Neutrophil (primary cell): ENCODE measurements around the gene TSFM.
"Not testable (repeated sequence)": the region's sequence is repeated elsewhere in the genome, so short reads cannot be mapped to it uniquely, and the experiment has no call there.

Experiments
- H3K27ac ChIP-seq: fragments of 200-600 bp; sonication (generic); 2 replicates; pipeline ENCODE4 v1.5.1; 2016; ENCODE audit warnings: mild to moderate bottlenecking, moderate library complexity
- H3K27me3 ChIP-seq: fragments of 200-600 bp; sonication (generic); 2 replicates; pipeline ENCODE4 v1.6.0; 2016; ENCODE audit warnings: mild to moderate bottlenecking
- H3K36me3 ChIP-seq: fragments of 200-600 bp; sonication (generic); 2 replicates; pipeline ENCODE4 v1.5.1; 2017
- H3K4me1 ChIP-seq, 2 experiments: fragments of 200-600 bp in 1 of 2; sonication (generic) in 1 of 2; 1 replicate in 1 of 2; 2 replicates in 1 of 2; pipeline versions ENCODE4 v1.5.1 to v1.6.1; 2013 to 2016; ENCODE audit warnings: low read depth in 1 of 2, low read length in 1 of 2, mild to moderate bottlenecking in 1 of 2, moderate library complexity in 1 of 2; ENCODE audit not compliant: control insufficient read depth in 1 of 2, insufficient read depth in 1 of 2
- H3K4me3 ChIP-seq, 2 experiments: fragments of 200-600 bp in 1 of 2; sonication (generic) in 1 of 2; 1 replicate in 1 of 2; 2 replicates in 1 of 2; pipeline ENCODE4 v1.5.1; 2013 to 2016; ENCODE audit warnings: low read depth in 1 of 2, low read length in 1 of 2, mild to moderate bottlenecking in 1 of 2, moderate library complexity in 1 of 2
- H3K9me3 ChIP-seq: fragments of 200-600 bp; sonication (generic); 2 replicates; pipeline ENCODE4 v1.5.1; 2016
- CTCF ChIP-seq: fragments of 200-600 bp; sonication (generic); IDR thresholded peaks from 2 replicates; pipeline ENCODE4 v1.5.1; 2016; ENCODE audit warnings: antibody characterized with exemption

Gene TSFM

GRCh38 chr12:57772429-57773322, 9.9 kb upstream of the TSFM start, which contains the start of gene EEF1AKMT3:
Gene EEF1AKMT3, plus strand, starts transcription at chr12:57772614. Its CDS starts 111 bp downstream, at chr12:57772725.
- H3K9me3 ChIP-seq, result no peaks in the 10 kb centered on the region
- peaks cover 14 to 19% of the 10 kb centered on the region in 2 experiments for H3K4me1 ChIP-seq
- H3K27me3 ChIP-seq, result peaks cover 20% of the 10 kb centered on the region
- peak; percentile 5 for TF ChIP-seq CTCF
- H3K36me3 ChIP-seq, result no peaks in the 10 kb centered on the region
- peak within 1 kb of the TSS; percentile 26 for H3K27ac ChIP-seq
- peak within 1 kb of the TSS; percentile 82 to 89 for H3K4me3 ChIP-seq

GRCh38 chr12:57774634-57775033, 8.0 kb upstream of the TSFM start:
- H3K9me3 ChIP-seq, H3K36me3 ChIP-seq, H3K4me3 ChIP-seq, H3K27me3 ChIP-seq, H3K27ac ChIP-seq: not testable (repeated sequence)
- peaks cover 14 to 19% of the 10 kb centered on the region in 2 experiments for H3K4me1 ChIP-seq

- Histone ChIP-seq H3K4me3 (no peak overlapping the region), H3K27me3 (peaks cover 9% of the 10 kb centered on the region), H3K9me3 (no peaks in the 10 kb centered on the region), H3K36me3 (no peaks in the 10 kb centered on the region), H3K27ac (no peak overlapping the region), H3K4me1 (peaks cover 14 to 19% of the 10 kb centered on the region in 2 experiments)
- TF ChIP-seq CTCF, result no peak
Measured at GRCh38 chr12:57775044-57775443, 7.5 kb upstream of the TSFM start.

- Histone ChIP-seq H3K36me3 (no peaks in the 10 kb centered on the region), H3K27ac (no peak overlapping the region), H3K27me3 (peaks cover 9% of the 10 kb centered on the region), H3K4me1 (peaks cover 16 to 24% of the 10 kb centered on the region in 2 experiments), H3K9me3 (no peaks in the 10 kb centered on the region), H3K4me3 (no peak overlapping the region)
- no peak for TF ChIP-seq CTCF
Measured at GRCh38 chr12:57775563-57776246, 6.9 kb upstream of the TSFM start.

GRCh38 chr12:57776247-57776587, 6.4 kb upstream of the TSFM start:
- H3K4me3 ChIP-seq, result no peak overlapping the region
- H3K9me3 ChIP-seq, result no peaks in the 10 kb centered on the region
- no peaks in the 10 kb centered on the region for H3K36me3 ChIP-seq
- H3K27me3 ChIP-seq, result peaks cover 9% of the 10 kb centered on the region
- peaks cover 21 to 28% of the 10 kb centered on the region in 2 experiments for H3K4me1 ChIP-seq
- no peak overlapping the region for H3K27ac ChIP-seq
- no peak for TF ChIP-seq CTCF

- H3K27ac ChIP-seq, result no peak overlapping the region
- no peaks in the 10 kb centered on the region for H3K36me3 ChIP-seq
- no peak for TF ChIP-seq CTCF
- peaks cover 25 to 28% of the 10 kb centered on the region in 2 experiments for H3K4me1 ChIP-seq
- H3K27me3 ChIP-seq, result peaks cover 9% of the 10 kb centered on the region
- H3K9me3 ChIP-seq, result no peaks in the 10 kb centered on the region
- no peak overlapping the region for H3K4me3 ChIP-seq
Measured at GRCh38 chr12:57777367-57777766, 5.2 kb upstream of the TSFM start.
